SK-N-SH (cell line): Measurements from ENCODE around the gene ZNF385C. TPM values are rescaled to one million over a fixed set of nuclear protein-coding genes. Genes with fewer than 3 reads are reported as not detected.

ENCODE experiments used
- CTCF ChIA-PET: fragments of 300-600, 350-600 bp; formaldehyde crosslinking; extraction: SDS; loops from one replicate; lab custom pipeline; 2021; lab: Yijun Ruan, JAX
- POLR2A ChIA-PET: fragments of 350-600 bp; sonication (Branson Sonifier 250); formaldehyde crosslinking; extraction: SDS; loops from one replicate; lab custom pipeline; 2020; ENCODE audit warnings: antibody characterized with exemption, inconsistent platforms; lab: Yijun Ruan, JAX
- DNase-seq: peaks from one replicate; pipeline ENCODE4 v3.0.0; 2012
- H2AFZ ChIP-seq: fragments of 200-600 bp; sonication (generic); 2 replicates; pipeline ENCODE4 v1.8.1; 2016; ENCODE audit warnings: antibody characterized with exemption, mild to moderate bottlenecking, low read depth
- H3F3A ChIP-seq: fragments of 200-600 bp; sonication (generic); replicated peaks from 2 replicates; pipeline ENCODE3; 2016; ENCODE audit warnings: antibody characterized with exemption, mild to moderate bottlenecking; ENCODE audit not compliant: insufficient read depth
- H3K27ac ChIP-seq, 2 experiments: fragments of 200-500 bp in 1 of 2; fragments of 200-600 bp in 1 of 2; sonication (Bioruptor generic) in 1 of 2; sonication (generic), shearing (Covaris generic) in 1 of 2; 2 replicates each; pipeline versions ENCODE4 v1.5.1 to v1.6.1; 2014 to 2016; ENCODE audit warnings: low read depth in 2 of 2, inconsistent platforms in 1 of 2, low read length in 1 of 2, mild to moderate bottlenecking in 1 of 2, mixed read lengths in 1 of 2
- H3K27me3 ChIP-seq: fragments of 200-600 bp; sonication (generic), shearing (Covaris generic); 2 replicates; pipeline ENCODE4 v1.6.1; 2016; ENCODE audit warnings: mixed run types; ENCODE audit not compliant: insufficient read depth
- H3K36me3 ChIP-seq, 2 experiments: fragments of 200-500 bp in 1 of 2; fragments of 200-600 bp in 1 of 2; sonication (Bioruptor generic) in 1 of 2; sonication (generic) in 1 of 2; replicated peaks in 1 of 2; 2 replicates each; pipeline versions ENCODE3 to v1.5.1; 2014 to 2016; ENCODE audit warnings: low read length in 1 of 2, mild to moderate bottlenecking in 1 of 2; ENCODE audit not compliant: insufficient read depth in 2 of 2, control insufficient read depth in 1 of 2
- H3K4me1 ChIP-seq, 2 experiments: fragments of 200-500 bp in 1 of 2; fragments of 200-600 bp in 1 of 2; sonication (Bioruptor generic) in 1 of 2; sonication (generic), shearing (Covaris generic) in 1 of 2; 2 replicates each; pipeline versions ENCODE4 v1.5.1 to v1.6.1; 2014 to 2016; ENCODE audit warnings: low read depth in 1 of 2, low read length in 1 of 2, mixed run types in 1 of 2; ENCODE audit not compliant: insufficient read depth in 2 of 2, control insufficient read depth in 1 of 2
- H3K4me2 ChIP-seq: fragments of 200-600 bp; sonication (generic), shearing (Covaris generic); 2 replicates; pipeline ENCODE4 v1.6.1; 2017; ENCODE audit warnings: mixed run types
- H3K4me3 ChIP-seq, 2 experiments: fragments of 200-500 bp in 1 of 2; fragments of 200-600 bp in 1 of 2; sonication (Bioruptor generic) in 1 of 2; sonication (generic), shearing (Covaris generic) in 1 of 2; 2 replicates each; pipeline versions ENCODE4 v1.5.1 to v1.8.1; 2014 to 2016; ENCODE audit warnings: low read depth in 2 of 2, inconsistent platforms in 1 of 2, low read length in 1 of 2, mild to moderate bottlenecking in 1 of 2, mixed read lengths in 1 of 2, moderate library complexity in 1 of 2
- H3K79me2 ChIP-seq: fragments of 200-600 bp; sonication (generic); 2 replicates; pipeline ENCODE4 v1.8.1; 2017; ENCODE audit warnings: mild to moderate bottlenecking; ENCODE audit not compliant: insufficient read depth
- H3K9ac ChIP-seq: fragments of 200-600 bp; sonication (generic); 2 replicates; pipeline ENCODE4 v1.6.1; 2017; ENCODE audit warnings: mixed run types
- H3K9me2 ChIP-seq: fragments of 200-600 bp; sonication (generic); 2 replicates; pipeline ENCODE4 v1.6.1; 2017; ENCODE audit warnings: mixed run types
- H3K9me3 ChIP-seq: fragments of 200-600 bp; sonication (generic); 2 replicates; pipeline ENCODE4 v1.6.1; 2017; ENCODE audit warnings: mixed run types, mild to moderate bottlenecking, moderate library complexity
- H4K20me1 ChIP-seq: fragments of 200-600 bp; sonication (generic); 2 replicates; pipeline ENCODE4 v1.6.1; 2017; ENCODE audit warnings: mild to moderate bottlenecking, mixed run types; ENCODE audit not compliant: insufficient read depth
- CTCF ChIP-seq: fragments of 200-600 bp; sonication (generic); IDR thresholded peaks from 2 replicates; pipeline ENCODE4 v1.6.1; 2017; ENCODE audit warnings: antibody characterized with exemption, mild to moderate bottlenecking, moderate library complexity
- EP300 ChIP-seq, 2 experiments: IDR thresholded peaks; 2 replicates each; pipeline versions ENCODE4 v1.4.0 to v1.6.1; 2012; ENCODE audit warnings: borderline replicate concordance in 1 of 2, low read depth in 1 of 2, low read length in 1 of 2
- EZH2phosphoT487 ChIP-seq: fragments of 200-600 bp; sonication (generic); IDR thresholded peaks from 2 replicates; pipeline ENCODE4 v1.6.1; 2017; ENCODE audit warnings: low read depth, mixed run types, mild to moderate bottlenecking, antibody characterized with exemption, moderate library complexity, borderline replicate concordance
- FOSL2 ChIP-seq: IDR thresholded peaks from 2 replicates; pipeline ENCODE4 v1.4.0; 2012; ENCODE audit warnings: low read depth, mild to moderate bottlenecking, moderate library complexity, borderline replicate concordance
- FOXJ3 ChIP-seq: sonication (generic); formaldehyde crosslinking; IDR thresholded peaks from 2 replicates; pipeline ENCODE4 v1.5.1; 2020; ENCODE audit warnings: mild to moderate bottlenecking, missing genetic modification reagents
- GATA2 ChIP-seq: sonication (generic); formaldehyde crosslinking; IDR thresholded peaks from 2 replicates; pipeline ENCODE4 v1.5.0; 2020; ENCODE audit warnings: mild to moderate bottlenecking, missing genetic modification reagents
- MXI1 ChIP-seq: IDR thresholded peaks from 2 replicates; pipeline ENCODE4 v1.6.1; 2012; ENCODE audit warnings: mild to moderate bottlenecking, low read depth, low read length, improper control_type of control experiment
- NFIC ChIP-seq: IDR thresholded peaks from 2 replicates; pipeline ENCODE4 v1.4.0; 2012; ENCODE audit warnings: borderline replicate concordance
- POLR2AphosphoS5 ChIP-seq: IDR thresholded peaks from 2 replicates; pipeline ENCODE4 v1.6.1; 2012; ENCODE audit warnings: low read depth, low read length
- RCOR1 ChIP-seq: fragments of 150-350 bp; IDR thresholded peaks from 2 replicates; pipeline ENCODE4 v1.6.1; 2017; ENCODE audit warnings: antibody characterized with exemption, low read length
- RFX5 ChIP-seq: IDR thresholded peaks from 2 replicates; pipeline ENCODE4 v1.6.1; 2012; ENCODE audit warnings: mild to moderate bottlenecking, improper control_type of control experiment, low read length
- RXRA ChIP-seq: IDR thresholded peaks from 2 replicates; pipeline ENCODE4 v1.4.0; 2012; ENCODE audit warnings: low read depth, mild to moderate bottlenecking, borderline replicate concordance
- SIN3A ChIP-seq: IDR thresholded peaks from 2 replicates; pipeline ENCODE4 v1.6.1; 2012; ENCODE audit warnings: low read depth, mild to moderate bottlenecking, low read length, moderate library complexity, borderline replicate concordance
- TAF1 ChIP-seq: IDR thresholded peaks from 2 replicates; pipeline ENCODE4 v1.6.1; 2012; ENCODE audit warnings: low read depth, mild to moderate bottlenecking, low read length, moderate library complexity, borderline replicate concordance
- TCF12 ChIP-seq: IDR thresholded peaks from 2 replicates; pipeline ENCODE4 v1.4.0; 2012
- TEAD4 ChIP-seq: IDR thresholded peaks from 2 replicates; pipeline ENCODE4 v1.4.0; 2012; ENCODE audit warnings: mild to moderate bottlenecking, borderline replicate concordance; ENCODE audit not compliant: insufficient read depth
- WGBS: methylation state at CpG from one replicate; pipeline ENCODE4 v1.1.6; 2017; ENCODE audit warnings: low lambda C conversion rate; 5-methylcytosine and 5-hydroxymethylcytosine counted together
- polyA plus RNA-seq, 3 experiments: library from polyadenylated mRNA; depleted of rRNA; stranded (reverse); fragments of >200 nt; gene quantifications; 2 replicates each; pipeline ENCODE4 v1.2.3, GENCODE V29; 2012
- TF ChIP-seq, protein P1 (sequence below): fragments of 150-350 bp; IDR thresholded peaks from 2 replicates; pipeline ENCODE4 v1.6.1; 2016; ENCODE audit warnings: mild to moderate bottlenecking, low read depth, low read length

Gene ZNF385C
- polyA plus RNA-seq, 1 of the 3 experiments (the other 2 are of a cell fraction), result 0.05 TPM

DNA sequence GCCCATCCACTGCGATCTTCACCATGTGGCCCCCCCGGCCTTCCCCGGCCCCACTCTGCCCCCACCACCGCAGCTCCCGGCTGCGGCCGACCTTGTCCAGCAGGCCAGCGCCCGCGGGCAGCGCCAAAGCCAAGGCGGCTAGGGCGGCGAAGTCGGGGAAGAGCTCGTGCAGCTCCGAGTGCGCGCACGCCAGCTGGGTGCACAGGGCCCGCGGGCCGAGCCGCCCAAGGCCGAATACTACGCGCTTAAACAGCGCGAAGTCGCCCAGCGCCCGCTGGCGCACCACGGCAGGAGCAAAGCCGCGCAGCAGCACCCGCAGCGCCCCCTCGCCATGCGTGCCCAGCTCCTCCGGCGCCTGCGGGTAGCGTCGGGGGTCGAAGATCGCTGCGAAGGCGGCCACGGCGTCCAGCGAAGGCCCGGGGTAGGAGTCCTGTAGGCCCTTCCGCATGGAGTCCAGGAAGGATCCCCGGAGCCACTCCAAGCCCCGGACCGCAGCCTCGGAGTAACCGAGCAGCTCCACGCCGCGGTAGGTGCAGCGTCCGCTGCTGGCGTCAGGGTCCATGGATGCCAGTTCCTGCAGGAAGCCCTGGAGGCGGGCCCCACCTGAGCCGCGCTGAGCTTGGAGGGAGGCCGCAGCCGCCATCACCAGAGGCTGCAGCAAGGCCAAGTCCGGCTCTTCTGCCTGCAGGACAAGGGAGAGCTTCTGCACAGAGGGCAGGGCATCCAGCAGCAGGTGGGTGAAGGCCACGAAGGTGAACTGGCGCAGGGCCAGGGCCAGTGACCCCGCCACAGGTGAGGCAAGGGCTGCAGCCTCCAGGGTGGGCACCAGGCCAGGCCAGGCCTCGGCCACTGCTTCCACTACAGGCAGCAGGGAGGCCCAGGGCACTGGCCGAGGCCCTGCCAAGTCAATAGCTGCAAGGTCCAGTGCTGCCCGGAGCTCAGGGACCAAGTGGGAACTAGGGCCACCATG, 58.2 kb downstream of the ZNF385C start:
- TF ChIP-seq, protein P1, sequence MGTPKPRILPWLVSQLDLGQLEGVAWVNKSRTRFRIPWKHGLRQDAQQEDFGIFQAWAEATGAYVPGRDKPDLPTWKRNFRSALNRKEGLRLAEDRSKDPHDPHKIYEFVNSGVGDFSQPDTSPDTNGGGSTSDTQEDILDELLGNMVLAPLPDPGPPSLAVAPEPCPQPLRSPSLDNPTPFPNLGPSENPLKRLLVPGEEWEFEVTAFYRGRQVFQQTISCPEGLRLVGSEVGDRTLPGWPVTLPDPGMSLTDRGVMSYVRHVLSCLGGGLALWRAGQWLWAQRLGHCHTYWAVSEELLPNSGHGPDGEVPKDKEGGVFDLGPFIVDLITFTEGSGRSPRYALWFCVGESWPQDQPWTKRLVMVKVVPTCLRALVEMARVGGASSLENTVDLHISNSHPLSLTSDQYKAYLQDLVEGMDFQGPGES, result no peak
- TF ChIP-seq CTCF (no peak), EZH2phosphoT487 (no peak), FOSL2 (no peak), TEAD4 (no peak), FOXJ3 (no peak), EP300 (IDR thresholded peaks at IDR 0.05; ENCODE audit: borderline replicate concordance in 1 of 2, low read depth in 1 of 2, low read length in 1 of 2) (no peak), NFIC (no peak), POLR2AphosphoS5 (no peak), SIN3A (no peak), RFX5 (no peak), RXRA (no peak), MXI1 (no peak), RCOR1 (no peak), GATA2 (CRISPR knock-in tag) (no peak), TCF12 (no peak), TAF1 (no peak)
- H3K36me3 ChIP-seq, result no peaks in the 10 kb centered on the region
- CTCF ChIA-PET, result interaction anchor here (0.7 to 5.8 kb wide), 12 partner anchors 9 to 78 kb away, joined by 3 to 34 read pairs (median 4); partner anchors contain the start of genes C17orf113, DNAJC7, NKIRAS2 and ZNF385C
- H2AFZ ChIP-seq, result no peak overlapping the region
- no peaks in the 10 kb centered on the region for H3K27me3 ChIP-seq
- WGBS, result 82% methylated on average over 56 of the region's 77 CpGs
- H3K27ac ChIP-seq, result no peak overlapping the region
- no peak for DNase-seq
- H3K79me2 ChIP-seq, result no peaks in the 10 kb centered on the region
- no peak overlapping the region for H3K4me2 ChIP-seq
- no peak overlapping the region for H3K4me3 ChIP-seq
- no peak overlapping the region for H3K9ac ChIP-seq
- no peaks in the 10 kb centered on the region for H3K4me1 ChIP-seq
- H3K9me2 ChIP-seq, result no peaks in the 10 kb centered on the region
- no peaks in the 10 kb centered on the region for H4K20me1 ChIP-seq
- no peaks in the 10 kb centered on the region for H3K9me3 ChIP-seq
- POLR2A ChIA-PET, result interaction anchor here (0.8 to 1.6 kb wide), 2 partner anchors 13 to 23 kb away, joined by 3 to 4 read pairs; partner anchors contain the start of gene DNAJC7
- H3F3A ChIP-seq, result no peaks in the 10 kb centered on the region
